HG02981 (cell line): ENCODE results near the gene CROCC2.

Source experiments
- ATAC-seq: cut with Tn5 transposase; IDR thresholded peaks from one replicate; pipeline ENCODE4 v1.9.1; 2021; ENCODE audit warnings: mild to moderate bottlenecking, moderate library complexity; ENCODE audit not compliant: unreplicated experiment

Gene CROCC2

GRCh38 chr2:240904216-240905175 lies 1.6 kb upstream of the CROCC2 start:
- no peak for ATAC-seq

- no peak for ATAC-seq
Measured at GRCh38 chr2:240905176-240905781, 857 bp upstream of the CROCC2 start.

GRCh38 chr2:240906911-240907590 lies 915 bp downstream of the CROCC2 start:
- ATAC-seq: no peak

- ATAC-seq: no peak
Measured at GRCh38 chr2:240909216-240909974, 3.3 kb downstream of the CROCC2 start.

- no peak for ATAC-seq
Measured at GRCh38 chr2:240911641-240912265, 5.6 kb downstream of the CROCC2 start.

- ATAC-seq: no peak
Measured at GRCh38 chr2:240912878-240913809, 7.0 kb downstream of the CROCC2 start.

- no peak for ATAC-seq
Measured at GRCh38 chr2:240913810-240914644, 7.9 kb downstream of the CROCC2 start.

- no peak for ATAC-seq
Measured at GRCh38 chr2:240914645-240915525, 8.7 kb downstream of the CROCC2 start.

- no peak for ATAC-seq
Measured at GRCh38 chr2:240915526-240916341, 9.6 kb downstream of the CROCC2 start.

GRCh38 chr2:240916571-240917008 lies 10.5 kb downstream of the CROCC2 start:
- ATAC-seq: no peak

- ATAC-seq: no peak
Measured at GRCh38 chr2:240917009-240917683, 11.0 kb downstream of the CROCC2 start.

- no peak for ATAC-seq
Measured at GRCh38 chr2:240917684-240918257, 11.6 kb downstream of the CROCC2 start.

GRCh38 chr2:240918258-240919091 lies 12.3 kb downstream of the CROCC2 start:
- ATAC-seq: no peak

GRCh38 chr2:240919161-240919781 lies 13.1 kb downstream of the CROCC2 start:
- no peak for ATAC-seq
